HAP-1 (cell line): ENCODE results near the gene HINT3.

Experiments used
- DNase-seq, 2 experiments: peaks; one replicate each; pipeline ENCODE4 v3.0.0-alpha.2; 2016 to 2020; ENCODE audit warnings: low spot score in 2 of 2
- H3K27me3 ChIP-seq: fragments of 250-450 bp; sonication (Bioruptor Pico); 2 replicates; pipeline ENCODE4 v1.5.1; 2020; ENCODE audit warnings: low read depth, mild to moderate bottlenecking, moderate library complexity
- H3K36me3 ChIP-seq: fragments of 250-450 bp; sonication (Bioruptor Pico); replicated peaks from 2 replicates; pipeline ENCODE4 v1.5.1; 2020; ENCODE audit warnings: mild to moderate bottlenecking
- H3K4me1 ChIP-seq: fragments of 250-450 bp; sonication (Bioruptor Pico); 2 replicates; pipeline ENCODE4 v1.5.1; 2020; ENCODE audit warnings: mild to moderate bottlenecking
- H3K4me3 ChIP-seq: fragments of 250-450 bp; sonication (Bioruptor Pico); 2 replicates; pipeline ENCODE4 v1.5.1; 2020; ENCODE audit warnings: mild to moderate bottlenecking, moderate library complexity
- H3K9me3 ChIP-seq: fragments of 250-450 bp; sonication (Bioruptor Pico); 2 replicates; pipeline ENCODE4 v1.5.1; 2020; ENCODE audit warnings: mild to moderate bottlenecking, moderate library complexity
- in situ Hi-C: fragments of 300-500 bp; cut with MboI; formaldehyde crosslinking; loops from 3 replicates; pipeline ENCODE4 v1.14.3; 2020; ENCODE audit warnings: low sequenced_read_pairs, inconsistent platforms, mixed read lengths

Gene HINT3

DNA sequence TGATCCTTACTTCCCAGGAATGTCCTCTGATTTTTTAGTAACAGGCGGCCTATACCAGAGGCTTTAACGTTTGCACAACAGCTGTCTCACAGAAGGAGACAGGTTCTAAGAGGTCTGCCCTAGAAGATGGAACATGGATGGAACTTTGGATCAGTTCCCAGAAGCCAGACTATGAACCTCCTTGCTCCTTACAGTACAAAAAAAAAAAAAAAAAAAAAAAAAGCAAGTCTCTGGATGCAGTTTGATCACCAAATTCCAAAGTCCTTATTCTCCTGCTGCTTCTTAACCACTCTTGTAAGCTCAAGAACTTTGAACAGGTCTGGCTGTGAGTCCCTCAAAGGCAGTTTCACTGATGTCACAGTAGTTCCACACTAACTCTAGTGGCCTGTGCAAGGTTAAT lies 27.7 kb downstream of the HINT3 start:
- Histone ChIP-seq H3K27me3 (no peaks in the 10 kb centered on the region), H3K4me3 (no peak overlapping the region), H3K36me3 (no peaks in the 10 kb centered on the region; the same call in 1 of the 2 replicates), H3K4me1 (peaks cover 18% of the 10 kb centered on the region), H3K9me3 (no peaks in the 10 kb centered on the region)
- in situ Hi-C loops, result loop anchor here (25.0 kb wide), 1 partner anchor 353 kb away; the partner anchor contains the start of gene CENPW
- no peak for DNase-seq

DNA sequence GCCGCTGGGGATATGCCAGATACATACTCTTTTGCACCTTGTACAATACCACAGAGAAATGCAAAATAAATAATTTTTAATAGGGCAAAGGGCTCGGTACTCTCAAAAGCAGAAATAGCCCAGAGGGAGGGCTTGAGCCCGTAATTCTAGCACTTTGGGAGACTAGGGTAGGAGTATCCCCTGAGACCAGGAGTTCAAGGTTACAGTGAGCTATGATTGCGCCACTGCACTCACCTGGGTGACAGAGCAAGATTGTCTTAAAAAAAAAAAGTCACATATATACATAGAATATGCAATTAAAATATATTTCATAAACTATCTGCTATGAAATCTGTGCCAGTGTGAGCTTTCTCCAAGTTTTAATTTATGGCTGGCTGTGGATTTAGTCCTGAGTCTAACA lies 29.0 kb downstream of the HINT3 start:
- Histone ChIP-seq H3K36me3 (no peaks in the 10 kb centered on the region; the same call in 1 of the 2 replicates), H3K27me3 (no peaks in the 10 kb centered on the region), H3K9me3 (no peaks in the 10 kb centered on the region), H3K4me3 (peak overlapping the region; percentile 82), H3K4me1 (peaks cover 18% of the 10 kb centered on the region)
- no peak for DNase-seq
- in situ Hi-C loops, result loop anchor here (25.0 kb wide), 1 partner anchor 352 kb away; the partner anchor contains the start of gene CENPW

DNA sequence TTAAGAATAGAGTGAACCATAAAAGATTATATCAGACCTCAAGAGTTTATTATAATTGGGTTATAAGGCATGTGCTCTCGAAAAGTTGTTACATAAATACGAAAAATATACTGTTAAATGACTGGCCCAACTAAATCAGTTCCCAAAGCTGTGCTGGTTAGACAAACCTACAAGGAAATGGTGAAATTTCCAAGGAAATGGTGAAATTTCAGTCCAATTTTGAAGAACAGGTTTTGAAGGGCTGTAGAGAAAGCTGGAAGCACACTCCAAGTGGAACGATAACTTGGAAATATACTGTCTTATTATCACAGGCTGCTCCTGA lies 29.4 kb downstream of the HINT3 start:
- no peaks in the 10 kb centered on the region for H3K9me3 ChIP-seq

DNA sequence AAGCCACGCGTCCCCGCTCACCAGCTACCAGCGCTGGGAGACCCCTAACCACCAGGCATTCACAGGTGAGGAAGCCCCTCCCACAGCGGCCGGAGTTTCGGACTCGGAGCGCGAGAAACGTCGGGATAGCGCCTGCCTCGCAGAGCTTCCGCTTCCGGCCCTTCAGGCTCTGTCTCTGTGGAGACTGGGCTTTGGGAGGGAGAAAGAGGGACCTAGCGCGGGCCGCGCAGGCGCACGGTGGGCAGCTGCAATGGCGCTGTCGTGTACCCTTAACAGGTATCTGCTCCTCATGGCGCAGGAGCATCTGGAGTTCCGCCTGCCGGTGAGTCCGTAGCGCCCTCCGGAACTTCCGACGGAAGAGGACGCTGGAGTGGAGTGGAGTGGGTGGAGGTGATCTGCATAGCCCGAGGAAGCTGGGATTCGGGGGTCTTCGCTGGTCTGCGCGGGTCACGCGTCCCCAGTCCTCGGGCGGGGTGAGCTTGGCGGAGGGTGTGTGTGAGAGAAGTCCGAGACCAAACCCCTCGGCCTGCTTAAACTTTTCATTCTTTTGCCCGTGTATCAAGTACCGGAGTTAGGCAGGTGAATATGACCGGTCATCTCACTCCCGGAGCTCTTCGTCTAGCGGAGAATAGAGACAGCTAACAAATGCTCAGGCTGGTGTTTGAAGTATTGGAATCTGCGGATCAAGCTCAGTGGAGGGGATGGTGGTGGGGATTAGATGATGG lies 29.9 kb downstream of the HINT3 start, which contains the start of gene TRMT11:
TSS of gene TRMT11 (plus strand) at position 240 of the 725 bp plus-strand sequence. CDS start at position 251, 11 bp downstream.
- Histone ChIP-seq H3K4me1 (peaks cover 18% of the 10 kb centered on the region), H3K4me3 (peak within 1 kb of the TSS; percentile 82), H3K27me3 (no peaks in the 10 kb centered on the region), H3K36me3 (no peaks in the 10 kb centered on the region; the same call in 1 of the 2 replicates), H3K9me3 (no peaks in the 10 kb centered on the region)
- in situ Hi-C loops, result loop anchor here (25.0 kb wide), 1 partner anchor 351 kb away; the partner anchor contains the start of gene CENPW
- DNase-seq, result peak; percentile 89 to 95

More for the DNA sequence above, 29.4 kb downstream of the HINT3 start:
- no peaks in the 10 kb centered on the region for H3K27me3 ChIP-seq
- in situ Hi-C loops, result loop anchor here (25.0 kb wide), 1 partner anchor 351 kb away; the partner anchor contains the start of gene CENPW
- H3K36me3 ChIP-seq, result no peaks in the 10 kb centered on the region; the same call in 1 of the 2 replicates
- H3K4me3 ChIP-seq, result peak overlapping the region; percentile 82
- no peak for DNase-seq
- peaks cover 18% of the 10 kb centered on the region for H3K4me1 ChIP-seq

DNA sequence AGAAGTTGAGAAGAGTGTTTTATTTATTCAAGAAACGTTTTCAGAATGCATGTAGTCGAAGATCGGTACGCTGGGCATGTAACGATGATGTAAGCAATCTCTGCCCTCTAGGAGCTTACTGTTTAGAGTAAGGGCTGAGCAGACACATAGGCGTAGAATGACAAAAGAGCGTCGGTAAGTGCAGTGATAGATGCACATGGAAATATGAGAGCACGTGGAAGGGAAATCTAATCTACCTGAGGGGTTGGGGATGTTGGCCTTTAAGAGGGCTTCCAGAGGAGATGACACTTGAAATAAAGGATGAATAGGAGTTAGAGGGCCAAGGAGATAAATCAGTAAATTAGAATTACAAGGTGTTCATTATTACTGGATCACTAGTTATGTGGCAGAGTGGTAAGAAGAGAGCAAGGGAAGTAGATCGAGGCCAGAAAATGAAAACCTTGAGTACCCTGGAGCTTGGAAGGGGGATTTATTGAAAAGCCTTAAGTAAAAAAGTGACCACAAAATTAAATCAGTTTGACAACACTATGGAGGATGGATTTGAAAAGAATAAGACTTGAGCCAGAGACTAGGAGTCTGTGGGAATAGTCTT lies 30.6 kb downstream of the HINT3 start:
- Histone ChIP-seq H3K36me3 (no peaks in the 10 kb centered on the region; the same call in 1 of the 2 replicates), H3K27me3 (no peaks in the 10 kb centered on the region), H3K4me3 (peak overlapping the region; percentile 82), H3K4me1 (peaks cover 21% of the 10 kb centered on the region), H3K9me3 (no peaks in the 10 kb centered on the region)
- in situ Hi-C loops, result loop anchor here (25.0 kb wide), 1 partner anchor 350 kb away; the partner anchor contains the start of gene CENPW
- no peak for DNase-seq

DNA sequence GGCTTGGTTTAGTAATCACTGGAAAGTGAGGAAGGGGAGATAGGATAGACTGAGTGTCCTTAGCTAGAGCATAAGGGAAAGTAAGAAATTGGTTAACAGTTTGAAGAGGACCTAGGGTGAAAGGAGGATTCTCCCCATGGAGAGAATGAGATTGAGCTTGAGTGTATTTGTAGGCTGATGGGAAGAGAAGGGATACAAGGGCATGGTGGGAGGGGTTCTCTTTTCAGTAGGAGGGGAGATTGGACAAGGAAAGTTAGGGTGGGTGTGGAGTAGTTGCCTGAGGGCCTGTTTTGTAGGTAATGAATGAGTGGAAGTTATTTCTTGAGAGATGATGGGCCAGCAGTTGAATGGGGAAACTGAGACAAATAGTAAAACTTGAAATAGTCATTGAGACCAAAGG lies 31.7 kb downstream of the HINT3 start:
- in situ Hi-C loops, result loop anchor here (25.0 kb wide), 1 partner anchor 349 kb away; the partner anchor contains the start of gene CENPW
- no peak for DNase-seq
- H3K4me1 ChIP-seq, result peaks cover 21% of the 10 kb centered on the region
- no peaks in the 10 kb centered on the region for H3K27me3 ChIP-seq
- H3K36me3 ChIP-seq, result no peaks in the 10 kb centered on the region; the same call in 1 of the 2 replicates
- no peak overlapping the region for H3K4me3 ChIP-seq
- no peaks in the 10 kb centered on the region for H3K9me3 ChIP-seq

DNA sequence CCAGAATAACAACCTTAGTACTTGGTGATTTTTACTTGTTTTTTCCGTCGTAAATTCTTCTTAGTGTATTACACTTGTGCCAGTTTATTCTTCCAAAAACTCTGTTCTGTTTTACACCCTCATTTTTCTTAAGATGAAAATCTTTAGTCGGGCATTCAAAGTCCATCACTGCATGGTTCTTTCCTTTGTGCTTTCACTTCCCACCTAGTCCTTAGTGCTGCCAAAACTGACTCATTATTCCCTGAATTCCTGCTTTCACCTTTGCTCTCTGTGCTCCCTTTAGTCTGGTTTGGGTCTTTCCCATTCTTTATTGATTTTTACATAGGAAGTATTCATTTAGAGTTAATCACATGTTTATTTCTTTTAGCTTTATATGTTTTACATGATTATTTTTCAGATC lies 33.1 kb downstream of the HINT3 start:
- no peaks in the 10 kb centered on the region for H3K27me3 ChIP-seq
- no peak for DNase-seq
- in situ Hi-C loops, result loop anchor here (25.0 kb wide), 1 partner anchor 348 kb away; the partner anchor contains the start of gene CENPW
- H3K4me3 ChIP-seq, result no peak overlapping the region
- peaks cover 21% of the 10 kb centered on the region for H3K4me1 ChIP-seq
- H3K36me3 ChIP-seq, result no peaks in the 10 kb centered on the region; the same call in 1 of the 2 replicates
- no peaks in the 10 kb centered on the region for H3K9me3 ChIP-seq

DNA sequence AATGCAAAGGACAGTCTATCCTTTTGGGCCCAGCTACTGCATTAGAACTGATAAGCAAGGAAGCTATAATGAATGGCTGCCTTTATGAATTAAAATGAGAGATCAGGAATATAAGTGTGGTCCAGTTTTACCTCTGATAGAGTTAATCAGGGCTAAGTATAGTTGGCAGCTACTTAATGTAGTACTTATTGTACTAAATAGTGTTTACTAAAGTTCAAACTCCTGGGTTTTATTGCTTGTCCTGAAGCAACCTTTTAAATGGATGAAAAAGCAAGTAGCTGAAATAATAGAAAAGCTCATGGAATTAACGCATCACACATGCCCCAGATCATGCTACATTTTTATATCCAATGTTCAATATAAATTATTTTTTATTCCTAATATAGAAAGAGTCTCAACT lies 35.1 kb downstream of the HINT3 start:
- in situ Hi-C loops, result loop anchor here (25.0 kb wide), 1 partner anchor 346 kb away; the partner anchor contains the start of gene CENPW
- H3K36me3 ChIP-seq, result peaks cover 5% of the 10 kb centered on the region
- no peaks in the 10 kb centered on the region for H3K27me3 ChIP-seq
- peaks cover 19% of the 10 kb centered on the region for H3K4me1 ChIP-seq
- H3K9me3 ChIP-seq, result no peaks in the 10 kb centered on the region
- no peak for DNase-seq
- H3K4me3 ChIP-seq, result no peak overlapping the region

DNA sequence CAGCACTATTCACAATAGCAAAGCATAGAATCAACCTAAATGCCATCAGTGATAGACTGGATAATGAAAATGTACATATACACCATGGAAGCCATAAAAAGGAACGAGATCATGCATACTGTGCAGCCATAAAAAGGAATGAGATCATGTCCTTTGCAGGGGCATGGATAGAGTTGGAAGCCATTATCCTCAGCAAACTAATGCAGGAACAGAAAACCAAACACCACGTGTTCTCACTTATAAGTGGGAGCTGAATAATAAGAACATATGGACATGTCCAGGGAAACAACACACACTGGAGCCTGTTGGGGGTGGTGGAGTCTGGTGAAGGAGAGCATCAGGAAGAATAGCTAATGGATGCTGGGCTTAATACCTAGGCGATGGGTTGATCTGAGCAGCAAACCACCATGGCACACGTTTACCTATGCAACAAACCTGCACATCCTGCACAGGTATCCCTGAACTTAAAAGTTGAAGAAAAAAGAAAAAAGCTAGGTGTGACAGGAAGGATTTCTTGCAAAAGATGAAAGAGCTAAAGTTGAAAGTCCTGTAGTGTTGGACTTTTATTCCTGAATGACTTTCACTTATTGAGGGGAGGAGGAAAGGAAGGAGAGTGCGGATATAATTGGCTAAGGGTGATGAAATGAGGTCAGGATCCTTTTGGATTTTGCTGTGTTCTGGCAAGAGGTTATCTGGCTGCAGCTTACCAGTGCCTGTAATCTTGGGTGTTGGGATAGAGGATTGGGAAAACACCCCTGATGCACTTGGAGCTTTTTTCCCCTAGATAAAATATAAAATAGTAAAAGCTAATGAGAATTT lies 38.3 kb downstream of the HINT3 start:
- no peaks in the 10 kb centered on the region for H3K9me3 ChIP-seq
- DNase-seq, result no peak
- no peaks in the 10 kb centered on the region for H3K27me3 ChIP-seq
- in situ Hi-C loops, result loop anchor here (25.0 kb wide), 1 partner anchor 342 kb away; the partner anchor contains the start of gene CENPW
- peaks cover 16% of the 10 kb centered on the region for H3K4me1 ChIP-seq
- peaks cover 13% of the 10 kb centered on the region for H3K36me3 ChIP-seq
- no peak overlapping the region for H3K4me3 ChIP-seq

DNA sequence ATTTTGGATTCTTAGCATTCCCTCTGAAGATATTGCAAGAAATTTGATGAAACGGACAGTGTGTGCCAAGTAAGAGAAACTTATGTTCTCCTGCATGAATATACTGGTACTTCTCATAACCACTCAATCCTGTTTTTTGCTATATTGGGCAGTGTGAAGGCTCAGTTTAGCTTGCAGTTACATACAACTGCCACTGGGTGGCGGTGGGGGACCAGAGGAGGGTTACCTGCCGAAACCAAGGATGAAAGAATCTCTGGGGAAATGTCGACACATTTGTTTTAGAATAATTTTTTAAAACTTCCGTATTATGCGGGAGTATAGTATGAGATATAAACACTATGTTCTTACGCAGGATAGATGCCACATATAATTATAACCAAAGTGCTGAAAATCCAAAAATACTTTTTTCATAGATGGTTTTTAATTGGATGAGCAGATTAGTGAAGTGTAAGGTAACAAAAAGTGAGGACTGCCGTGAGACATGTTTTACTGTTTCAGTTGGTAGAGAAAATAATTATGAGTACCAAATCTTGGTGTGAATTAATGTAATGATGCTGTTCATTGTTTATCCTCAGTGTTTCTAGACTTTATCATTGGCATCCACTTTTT lies 39.5 kb downstream of the HINT3 start:
- Histone ChIP-seq H3K4me1 (peaks cover 16% of the 10 kb centered on the region), H3K4me3 (no peak overlapping the region), H3K9me3 (no peaks in the 10 kb centered on the region), H3K27me3 (no peaks in the 10 kb centered on the region), H3K36me3 (peaks cover 20% of the 10 kb centered on the region)
- DNase-seq, result peak; percentile 65 to 76
- in situ Hi-C loops, result loop anchor here (25.0 kb wide), 1 partner anchor 341 kb away; the partner anchor contains the start of gene CENPW

DNA sequence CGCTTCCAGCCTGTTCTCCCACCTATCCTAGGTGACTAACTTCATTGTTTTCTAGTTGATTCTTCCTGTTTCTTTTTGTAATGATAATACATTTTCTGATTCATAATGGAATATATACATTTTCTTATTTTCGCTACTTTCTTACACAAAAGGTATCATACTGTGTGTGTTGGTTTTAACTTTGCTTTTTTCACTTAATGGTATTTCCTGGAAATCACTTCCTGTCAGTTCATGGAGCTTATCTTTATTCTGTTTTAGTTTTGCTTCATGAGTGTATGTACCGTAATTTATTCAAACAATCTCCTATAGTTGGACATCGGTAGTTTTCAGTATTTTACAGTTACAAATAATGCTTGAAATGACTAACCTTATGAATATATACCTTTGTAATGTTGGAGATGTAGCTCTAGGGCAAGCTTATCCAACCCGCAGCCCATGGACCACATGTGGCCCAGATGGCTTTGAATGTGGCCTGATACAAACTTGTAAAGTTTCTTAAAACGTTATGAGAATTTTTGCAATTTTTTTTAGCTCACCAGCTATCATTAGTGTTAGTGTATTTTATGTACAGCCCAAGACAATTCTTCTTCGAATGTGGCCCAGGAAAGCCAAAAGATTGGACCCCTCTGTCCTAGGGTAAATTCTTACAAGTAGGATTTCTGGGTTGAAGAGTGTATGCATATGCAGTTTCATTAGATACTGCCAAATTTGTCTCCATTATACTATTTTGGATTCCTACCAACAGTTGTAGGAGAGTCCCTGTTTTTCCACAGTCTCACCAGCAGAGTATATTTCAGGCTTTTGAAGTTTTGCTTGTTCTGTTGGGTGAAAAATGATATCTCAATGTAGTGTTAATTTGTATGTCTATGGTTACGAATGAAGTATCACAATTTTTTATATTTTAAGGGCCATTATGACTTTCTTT lies 46.4 kb downstream of the HINT3 start:
- in situ Hi-C loops, result no loop called here
- DNase-seq, result no peak
- H3K27me3 ChIP-seq, result no peaks in the 10 kb centered on the region
- no peak overlapping the region for H3K4me3 ChIP-seq
- peaks cover 29% of the 10 kb centered on the region for H3K36me3 ChIP-seq
- no peaks in the 10 kb centered on the region for H3K9me3 ChIP-seq
- H3K4me1 ChIP-seq, result peaks cover 10% of the 10 kb centered on the region

DNA sequence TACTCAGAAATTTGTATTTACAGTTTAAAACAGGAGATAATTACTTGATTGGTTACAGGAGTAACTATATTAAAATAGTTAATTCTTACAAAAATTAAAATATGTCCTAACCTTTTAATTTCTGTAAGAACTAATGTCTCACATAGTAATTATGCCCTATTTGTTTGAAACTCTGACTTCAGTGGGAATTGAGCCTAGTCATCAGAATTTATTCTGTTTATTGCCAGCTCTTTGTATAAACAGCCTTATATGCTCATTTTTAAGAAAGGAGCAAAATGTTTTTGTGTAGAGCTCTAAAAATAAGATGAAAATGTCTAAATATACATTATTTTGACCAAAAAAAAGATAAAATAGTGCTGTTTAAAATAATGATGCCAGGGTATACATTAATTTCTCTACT lies 51.2 kb downstream of the HINT3 start:
- DNase-seq, result no peak
- Histone ChIP-seq H3K4me1 (no peaks in the 10 kb centered on the region), H3K36me3 (peaks cover 50% of the 10 kb centered on the region), H3K4me3 (no peak overlapping the region), H3K9me3 (no peaks in the 10 kb centered on the region), H3K27me3 (no peaks in the 10 kb centered on the region)
- in situ Hi-C loops, result no loop called here
